PC-3 (cell line): Measurements from ENCODE around the gene IFNA8. TPM values are rescaled to one million over a fixed set of nuclear protein-coding genes. Genes with fewer than 3 reads are reported as not detected.

Experiments used
- ATAC-seq: fragments of 200-7000 bp; cut with Tn5 transposase; 2 replicates; pipeline ENCODE4 v1.9.1; 2020; ENCODE audit warnings: mild to moderate bottlenecking, moderate library complexity
- BruUV-seq: library from RNA; stranded (reverse); fragments of 400-500 nt; replicated peaks from 2 replicates; lab custom pipeline; 2021; lab: Mats Ljungman, UMichigan
- CTCF ChIA-PET: fragments of 300-600 bp; sonication (Branson Sonifier 250); formaldehyde crosslinking; loops from one replicate; lab custom pipeline; 2022; ENCODE audit warnings: antibody characterized with exemption; lab: Charles Lee
- POLR2A ChIA-PET: fragments of 300-600 bp; sonication (Branson Sonifier 250); formaldehyde crosslinking; loops from one replicate; lab custom pipeline; 2022; ENCODE audit warnings: antibody characterized with exemption; ENCODE audit not compliant: unreplicated experiment; lab: Charles Lee
- DNase-seq: peaks from one replicate; pipeline ENCODE4 v3.0.0-alpha.2; 2015
- H2AFZ ChIP-seq: fragments of 300-600 bp; sonication (generic); 2 replicates; pipeline ENCODE4 v1.6.0; 2016; ENCODE audit warnings: antibody characterized with exemption, low read length
- H3F3A ChIP-seq: fragments of 300-600 bp; sonication (generic); one replicate; pipeline ENCODE4 v1.6.0; 2017; ENCODE audit warnings: antibody characterized with exemption, low read length, control low read depth, mild to moderate bottlenecking; ENCODE audit not compliant: unreplicated experiment
- H3K27ac ChIP-seq: fragments of 300-600 bp; sonication (generic); 2 replicates; pipeline ENCODE4 v1.5.1; 2016; ENCODE audit warnings: mild to moderate bottlenecking, low read length
- H3K27me3 ChIP-seq: fragments of 300-600 bp; sonication (generic); 2 replicates; pipeline ENCODE4 v1.6.1; 2016; ENCODE audit warnings: low read length, mixed read lengths
- H3K36me3 ChIP-seq: fragments of 300-600 bp; sonication (generic); 2 replicates; pipeline ENCODE4 v1.6.1; 2016; ENCODE audit warnings: low read depth, mixed run types, low read length, mixed read lengths
- H3K4me1 ChIP-seq: fragments of 300-600 bp; sonication (generic); 2 replicates; pipeline ENCODE4 v1.5.1; 2016; ENCODE audit warnings: low read length; ENCODE audit not compliant: insufficient read depth
- H3K4me2 ChIP-seq: fragments of 300-600 bp; sonication (generic); 2 replicates; pipeline ENCODE4 v1.6.0; 2016; ENCODE audit warnings: low read length
- H3K4me3 ChIP-seq: fragments of 300-600 bp; sonication (generic); 2 replicates; pipeline ENCODE4 v1.5.1; 2016; ENCODE audit warnings: mild to moderate bottlenecking, low read length, mixed read lengths
- H3K79me2 ChIP-seq: fragments of 300-600 bp; sonication (generic); 2 replicates; pipeline ENCODE4 v1.6.1; 2017; ENCODE audit warnings: low read length, mixed read lengths
- H3K9ac ChIP-seq: fragments of 300-600 bp; sonication (generic); 2 replicates; pipeline ENCODE4 v1.6.0; 2016; ENCODE audit warnings: mild to moderate bottlenecking, low read length
- H3K9me2 ChIP-seq: fragments of 300-600 bp; sonication (generic); replicated peaks from 2 replicates; pipeline ENCODE4 v1.6.1; 2016; ENCODE audit warnings: mixed run types, low read length, mixed read lengths
- H3K9me3 ChIP-seq: fragments of 300-600 bp; sonication (generic); 2 replicates; pipeline ENCODE4 v1.6.1; 2016; ENCODE audit warnings: low read length, mixed read lengths
- H4K20me1 ChIP-seq: fragments of 300-600 bp; sonication (generic); 2 replicates; pipeline ENCODE4 v1.6.1; 2016; ENCODE audit warnings: low read length, mixed read lengths
- CTCF ChIP-seq: fragments of 300-600 bp; sonication (generic); conservative IDR thresholded peaks from 2 replicates; pipeline ENCODE4 v1.5.1; 2017; ENCODE audit warnings: antibody characterized with exemption, low read depth, mild to moderate bottlenecking, low read length
- EZH2 ChIP-seq: fragments of 300-600 bp; sonication (generic); IDR thresholded peaks from one replicate; pipeline ENCODE4 v1.6.1; 2017; ENCODE audit warnings: antibody characterized with exemption, mild to moderate bottlenecking, low read length; ENCODE audit not compliant: unreplicated experiment
- EZH2phosphoT487 ChIP-seq: fragments of 300-600 bp; sonication (generic); IDR thresholded peaks from 2 replicates; pipeline ENCODE4 v1.6.1; 2018; ENCODE audit warnings: mild to moderate bottlenecking, antibody characterized with exemption, low read length, borderline replicate concordance
- intact Hi-C: fragments of 100-400 bp; cut with micrococcal nuclease; formaldehyde crosslinking; loops from 2 replicates; pipeline ENCODE4 v1.9.0; 2023
- total RNA-seq: library from RNA; depleted of rRNA; stranded (reverse); fragments of >200 nt; gene quantifications from 2 replicates; pipeline ENCODE4 v1.2.3, GENCODE V29; 2014

Gene IFNA8
- total RNA-seq, 1 experiment from 2014 or later, result not detected

GRCh38 chr9:21395778-21396717 lies 12.9 kb upstream of the IFNA8 start:
- Histone ChIP-seq H3K4me2 (peak overlapping the region; percentile 86), H3K27me3 (peaks cover 3% of the 10 kb centered on the region; the same call in 1 of the 2 replicates), H4K20me1 (no peaks in the 10 kb centered on the region), H3K9me3 (no peaks in the 10 kb centered on the region), H3K9ac (peak overlapping the region; percentile 14; the same call in 1 of the 2 replicates), H3K36me3 (no peaks in the 10 kb centered on the region), H3F3A (no peaks in the 10 kb centered on the region), H3K79me2 (no peaks in the 10 kb centered on the region), H3K4me3 (peak overlapping the region; percentile 76), H3K4me1 (0 out of 2 replicates have a peak, but pooled peaks cover 5% of the 10 kb centered on the region), H3K27ac (no peak overlapping the region), H3K9me2 (no peaks in the 10 kb centered on the region), H2AFZ (peak overlapping the region; percentile 91)
- no TSS peak for BruUV-seq
- DNase-seq (peak; percentile 43), ATAC-seq (peak; percentile 84)
- intact Hi-C loops, result loop anchor here (1.0 to 2.0 kb wide), 2 partner anchors 70 to 143 kb away; no protein-coding TSS in a partner anchor
- POLR2A ChIA-PET, result no interaction called here
- CTCF ChIA-PET, result interaction anchor here (0.6 to 1.4 kb wide), 6 partner anchors 39 to 143 kb away, joined by 3 to 29 read pairs (median 3); partner anchors contain the start of gene KLHL9
- no peak for TF ChIP-seq EZH2phosphoT487
- no peak for TF ChIP-seq EZH2
- peak; percentile 90 for TF ChIP-seq CTCF

- H3K27me3 ChIP-seq, result peaks cover 3% of the 10 kb centered on the region; the same call in 1 of the 2 replicates
- POLR2A ChIA-PET, result no interaction called here
- H3K4me2 ChIP-seq, result no peak overlapping the region
- H3K27ac ChIP-seq, result no peak overlapping the region
- H2AFZ ChIP-seq, result no peak overlapping the region
- H3K36me3 ChIP-seq, result no peaks in the 10 kb centered on the region
- ATAC-seq (no peak), DNase-seq (no peak)
- H3K9ac ChIP-seq, result no peak overlapping the region
- H3K4me3 ChIP-seq, result no peak overlapping the region
- CTCF ChIA-PET, result interaction anchor here (0.5 kb wide), 1 partner anchor 163 kb away, joined by 3 read pairs; no protein-coding TSS in a partner anchor
- no peaks in the 10 kb centered on the region for H4K20me1 ChIP-seq
- H3F3A ChIP-seq, result no peaks in the 10 kb centered on the region
- no peaks in the 10 kb centered on the region for H3K9me3 ChIP-seq
- no peak for TF ChIP-seq EZH2
- TF ChIP-seq EZH2phosphoT487, result no peak
- H3K9me2 ChIP-seq, result no peaks in the 10 kb centered on the region
- H3K4me1 ChIP-seq, result 0 out of 2 replicates have a peak, but pooled peaks cover 5% of the 10 kb centered on the region
- no peaks in the 10 kb centered on the region for H3K79me2 ChIP-seq
- intact Hi-C loops, result no loop called here
- no TSS peak for BruUV-seq
Observed at GRCh38 chr9:21398955-21399489, 9.9 kb upstream of the IFNA8 start.

GRCh38 chr9:21399956-21400355 lies 9.0 kb upstream of the IFNA8 start:
- Histone ChIP-seq H3K27ac (no peak overlapping the region), H3F3A (no peaks in the 10 kb centered on the region), H4K20me1 (no peaks in the 10 kb centered on the region), H3K9ac (no peak overlapping the region), H3K27me3 (peaks cover 3% of the 10 kb centered on the region; the same call in 1 of the 2 replicates), H3K4me1 (0 out of 2 replicates have a peak, but pooled peaks cover 5% of the 10 kb centered on the region), H3K4me3 (no peak overlapping the region), H3K9me2 (no peaks in the 10 kb centered on the region), H3K4me2 (no peak overlapping the region), H3K9me3 (no peaks in the 10 kb centered on the region), H3K79me2 (no peaks in the 10 kb centered on the region), H3K36me3 (no peaks in the 10 kb centered on the region), H2AFZ (no peak overlapping the region)
- POLR2A ChIA-PET, result no interaction called here
- no peak for DNase-seq
- no peak for ATAC-seq
- CTCF ChIA-PET, result no interaction called here
- no peak for TF ChIP-seq CTCF
- TF ChIP-seq EZH2phosphoT487, result no peak
- no peak for TF ChIP-seq EZH2
- intact Hi-C loops, result no loop called here
- BruUV-seq, result no TSS peak
